Measurements from ENCODE around the gene KCNB1.

Gene KCNB1

DNA sequence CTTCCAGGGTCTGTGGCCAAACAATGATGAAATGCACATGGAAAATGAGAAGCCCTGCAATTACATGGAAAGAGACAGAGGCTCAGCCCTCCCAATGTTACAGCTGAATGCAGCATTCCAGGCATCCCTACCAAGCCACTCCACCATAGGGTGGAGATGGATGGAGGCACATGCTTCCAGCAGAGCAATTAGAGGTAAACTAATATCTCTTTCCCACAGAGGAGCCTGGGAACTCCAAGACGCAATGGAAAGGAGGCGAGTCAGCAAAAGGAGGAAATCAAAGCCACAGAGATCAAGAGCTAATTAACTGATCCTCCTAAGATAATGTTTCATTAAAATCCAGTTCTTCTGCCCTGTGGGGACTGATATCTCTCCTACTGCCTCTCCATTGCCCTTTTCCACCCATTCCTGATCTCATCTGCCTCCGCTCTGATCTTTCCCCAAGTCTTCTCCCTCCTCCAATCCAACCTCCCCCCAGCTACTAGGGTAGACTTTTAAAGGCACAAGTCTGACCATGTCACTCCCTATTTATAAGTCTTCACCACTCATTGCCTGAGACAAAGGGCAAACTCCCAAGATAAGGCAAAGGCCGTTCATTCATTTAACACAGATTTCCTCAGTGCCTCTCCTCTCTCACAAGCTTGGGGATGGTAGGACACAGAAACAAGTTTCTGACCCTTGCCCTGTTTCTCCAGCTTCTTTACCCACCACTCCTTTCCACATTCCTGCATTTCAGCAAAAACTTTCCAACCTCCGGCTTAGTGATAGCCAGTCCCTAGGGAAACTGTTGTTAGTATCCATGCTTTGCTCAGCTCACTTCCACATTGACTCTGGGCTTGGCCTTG is 14.3 kb upstream of the KCNB1 start:
- no peak for DNase-seq

DNA sequence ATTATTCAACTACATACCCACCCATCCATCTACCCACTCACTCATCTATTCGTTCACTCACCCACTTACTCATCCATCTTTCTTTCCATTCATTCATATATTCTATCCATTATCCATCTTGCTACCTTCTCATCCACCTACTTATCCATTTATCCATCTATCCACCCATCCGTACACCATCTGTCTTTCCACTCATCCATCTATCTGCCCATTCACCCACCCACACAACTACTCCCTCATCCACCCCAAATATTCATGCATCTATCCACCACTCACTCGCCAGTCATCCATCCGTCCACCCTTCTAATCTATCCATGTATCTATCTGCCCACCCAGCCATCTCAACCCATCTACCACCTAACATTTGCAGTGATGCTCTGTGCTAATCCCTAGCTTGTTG is 13.6 kb upstream of the KCNB1 start:
- no peak for DNase-seq

- no peak for DNase-seq
These were observed 8.2 kb upstream of the KCNB1 start for GRCh38 chr20:49490689-49491088.

DNA sequence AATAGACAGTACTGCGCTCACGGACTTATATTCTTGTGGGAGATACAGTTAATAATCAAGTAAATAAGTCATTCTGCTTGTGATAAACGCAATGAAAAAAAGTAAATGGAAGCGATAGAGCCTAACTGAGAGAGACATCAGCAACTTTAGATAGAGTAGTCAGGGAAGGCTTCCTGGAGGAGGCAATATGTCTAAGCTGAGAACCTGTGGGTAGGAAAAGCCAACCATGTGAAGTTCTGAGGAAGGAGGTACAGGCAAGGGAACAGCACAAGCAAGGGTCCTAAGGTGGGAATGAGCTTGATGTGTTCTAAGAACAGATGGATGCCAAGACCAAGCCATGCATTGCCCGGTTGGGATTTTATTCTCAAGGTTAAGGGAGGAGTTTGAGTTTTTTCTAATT is 7.2 kb upstream of the KCNB1 start:
- DNase-seq, result no peak

DNA sequence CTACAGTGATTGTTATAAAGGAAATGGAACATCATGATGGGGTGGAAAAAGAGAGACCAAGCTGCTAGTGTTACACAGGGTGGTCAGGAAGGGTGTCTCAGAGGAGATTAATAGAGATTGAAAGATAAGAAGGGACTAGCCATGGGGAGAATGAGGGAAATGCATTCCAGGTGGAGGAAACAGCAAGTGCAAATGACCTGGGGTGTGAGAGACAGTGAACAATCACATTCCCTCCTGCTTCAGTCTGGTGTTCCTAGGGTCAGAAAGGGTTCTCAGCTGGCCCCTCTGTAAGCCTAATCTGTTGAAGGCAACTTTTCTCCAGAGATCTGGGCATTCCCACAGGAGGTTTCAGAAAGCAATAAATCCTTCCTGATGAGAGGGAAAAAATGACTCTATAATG is 3.6 kb upstream of the KCNB1 start:
- no peak for DNase-seq

- no peak for DNase-seq
These were observed 3.1 kb upstream of the KCNB1 start for GRCh38 chr20:49485563-49485962.

GRCh38 chr20:49484180-49485140 is 2.0 kb upstream of the KCNB1 start:
- peak; percentile 85 for DNase-seq

GRCh38 chr20:49483696-49484123 is 1.2 kb upstream of the KCNB1 start:
- no peak for DNase-seq

- DNase-seq, result no peak
These were observed 689 bp upstream of the KCNB1 start for GRCh38 chr20:49483018-49483695.

- DNase-seq, result no peak
These were observed 295 bp downstream of the KCNB1 start for GRCh38 chr20:49482173-49482572.

DNA sequence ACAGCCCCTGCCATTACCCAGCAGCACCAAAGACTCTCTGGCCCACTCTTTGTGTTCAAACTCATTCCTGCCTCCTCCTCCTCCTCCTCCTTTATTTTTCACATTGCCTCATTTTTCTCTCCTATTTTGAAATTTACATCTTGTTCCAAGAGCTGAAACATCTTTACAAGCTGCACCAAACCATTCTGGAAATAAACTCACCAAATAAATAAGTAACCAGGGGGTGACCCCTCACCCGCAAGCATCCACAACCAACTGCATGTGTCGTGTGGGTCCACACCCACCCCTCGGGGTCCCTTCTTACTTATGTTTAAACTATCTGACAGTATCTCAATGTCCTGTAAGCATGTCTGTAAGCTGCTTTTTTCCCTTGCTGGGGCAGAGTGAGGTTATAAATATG is 1.4 kb downstream of the KCNB1 start:
- DNase-seq, result no peak

GRCh38 chr20:49480236-49480635 is 2.2 kb downstream of the KCNB1 start:
- no peak for DNase-seq

- no peak for DNase-seq
These were observed 2.7 kb downstream of the KCNB1 start for GRCh38 chr20:49479785-49480184.

- DNase-seq, result no peak
These were observed 3.4 kb downstream of the KCNB1 start for GRCh38 chr20:49478754-49479689.

DNA sequence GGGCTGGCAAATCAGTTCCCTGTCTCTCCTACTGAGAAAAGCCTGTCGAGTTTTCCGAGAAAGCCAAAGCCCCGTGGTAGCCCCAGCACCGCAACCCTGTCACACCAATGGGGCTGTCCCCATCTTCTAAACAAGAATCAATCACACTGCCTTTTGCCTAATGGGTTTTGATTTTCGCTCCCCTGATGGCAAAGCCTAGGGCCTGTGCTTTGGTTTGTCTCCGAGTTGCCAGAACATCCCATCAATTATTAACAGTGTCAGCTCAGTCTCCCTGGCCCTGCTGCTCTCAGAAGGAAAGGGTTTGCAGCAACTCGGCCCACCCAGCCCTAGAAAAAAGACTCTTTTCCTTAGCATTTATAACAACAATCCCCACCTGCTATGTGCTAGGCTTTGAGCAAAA is 4.2 kb downstream of the KCNB1 start:
- DNase-seq, result no peak

DNA sequence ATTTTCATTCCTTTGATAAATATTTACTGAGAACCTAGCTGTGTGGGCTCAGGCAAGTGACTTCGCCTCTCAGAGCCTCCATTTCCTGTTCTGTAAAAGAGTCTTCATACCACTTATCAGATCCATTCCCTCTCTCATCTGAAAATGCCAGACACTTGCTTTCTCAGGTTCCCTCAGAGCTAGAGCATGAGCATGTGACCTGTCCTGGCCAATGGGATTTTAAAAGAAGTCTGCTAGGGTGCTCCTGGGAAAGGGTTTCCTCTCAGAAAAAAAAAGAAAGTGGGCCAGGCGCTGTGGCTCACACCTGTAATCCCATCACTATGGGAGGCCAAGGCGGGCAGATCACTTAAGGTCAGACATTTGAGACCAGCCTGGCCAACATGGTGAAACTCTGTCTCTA is 5.3 kb downstream of the KCNB1 start:
- no peak for DNase-seq

- DNase-seq, result no peak
These were observed 6.5 kb downstream of the KCNB1 start for GRCh38 chr20:49476016-49476355.

GRCh38 chr20:49475292-49476015 is 7.0 kb downstream of the KCNB1 start:
- no peak for DNase-seq

DNA sequence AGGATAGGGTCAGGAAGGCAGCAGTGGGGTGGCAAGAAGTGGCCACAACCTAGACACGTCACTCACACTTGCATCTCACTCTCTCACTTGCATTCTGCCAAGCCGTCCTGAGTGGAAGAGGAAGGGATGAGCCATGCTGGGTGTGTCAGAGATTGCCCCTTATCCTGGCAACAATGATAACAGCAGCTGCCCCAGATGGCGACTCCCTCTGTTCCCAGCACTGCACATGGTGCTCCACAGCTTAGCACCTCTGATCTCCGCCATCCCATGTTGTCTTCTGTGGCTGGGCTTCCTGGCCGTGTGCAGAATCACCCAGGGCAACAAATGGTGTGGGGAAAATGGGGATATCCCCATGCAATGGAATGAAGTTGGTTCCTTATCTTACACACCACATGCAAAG is 11.1 kb downstream of the KCNB1 start:
- no peak for DNase-seq

DNA sequence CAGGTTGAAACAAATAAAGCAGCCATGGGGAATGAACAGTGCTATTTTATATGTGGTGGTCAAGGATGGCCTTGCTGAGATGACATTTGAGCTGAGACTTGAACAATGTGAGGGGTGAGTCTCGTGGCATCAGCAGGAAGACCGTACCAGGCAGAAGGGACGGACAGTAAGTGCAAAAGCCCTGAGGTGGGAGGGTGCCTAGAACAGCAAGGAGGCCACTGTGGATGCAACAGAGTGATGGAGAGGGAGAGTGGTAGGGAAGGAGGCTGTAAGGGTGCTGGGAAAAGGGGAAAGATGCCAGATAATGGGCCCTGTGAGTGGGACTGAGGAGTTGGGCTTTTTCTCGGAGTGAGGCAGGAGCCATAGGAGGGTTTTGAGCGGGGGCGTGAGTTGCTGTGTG is 11.5 kb downstream of the KCNB1 start:
- DNase-seq, result no peak

GRCh38 chr20:49469060-49469459 is 13.4 kb downstream of the KCNB1 start:
- no peak for DNase-seq

- no peak for DNase-seq
These were observed 14.1 kb downstream of the KCNB1 start for GRCh38 chr20:49468412-49468811.

Data from femur (tissue), 1 donor.